IPS-15b (cell line): ENCODE data around the gene PTTG2.
"Not testable (repeated sequence)": the region's sequence is repeated elsewhere in the genome, so short reads cannot be mapped to it uniquely, and the experiment has no call there.

Experiments used
- H3K27me3 ChIP-seq: one replicate; pipeline ENCODE4 v1.6.1; 2013; ENCODE audit warnings: low read length; ENCODE audit not compliant: control insufficient read depth, insufficient read depth
- H3K36me3 ChIP-seq: one replicate; pipeline ENCODE4 v1.6.1; 2013; ENCODE audit warnings: low read length; ENCODE audit not compliant: control insufficient read depth, insufficient read depth
- H3K4me1 ChIP-seq: one replicate; pipeline ENCODE4 v1.6.1; 2013; ENCODE audit warnings: mild to moderate bottlenecking, low read length; ENCODE audit not compliant: control insufficient read depth, insufficient read depth
- H3K4me3 ChIP-seq: one replicate; pipeline ENCODE4 v1.5.1; 2013; ENCODE audit warnings: low read depth, low read length
- H3K9ac ChIP-seq: one replicate; pipeline ENCODE4 v1.6.1; 2013; ENCODE audit warnings: low read depth, mild to moderate bottlenecking, low read length
- H3K9me3 ChIP-seq: one replicate; pipeline ENCODE4 v1.6.1; 2013; ENCODE audit warnings: mild to moderate bottlenecking, low read length; ENCODE audit not compliant: control insufficient read depth, insufficient read depth

Gene PTTG2

GRCh38 chr4:37960679-37961450 lies 667 bp downstream of the PTTG2 start:
- Histone ChIP-seq H3K36me3 (no peaks in the 10 kb centered on the region), H3K9ac (no peak overlapping the region), H3K4me3 (no peak overlapping the region), H3K4me1 (no peaks in the 10 kb centered on the region), H3K9me3 (no peaks in the 10 kb centered on the region), H3K27me3 (no peaks in the 10 kb centered on the region)

- Histone ChIP-seq H3K9me3 (no peaks in the 10 kb centered on the region), H3K27me3 (no peaks in the 10 kb centered on the region), H3K9ac (no peak overlapping the region), H3K36me3 (no peaks in the 10 kb centered on the region), H3K4me1 (no peaks in the 10 kb centered on the region), H3K4me3 (no peak overlapping the region)
Measured at GRCh38 chr4:37964734-37965457, 4.7 kb downstream of the PTTG2 start.

- H3K9ac ChIP-seq = no peak overlapping the region
- H3K36me3 ChIP-seq = no peaks in the 10 kb centered on the region
- no peak overlapping the region for H3K4me3 ChIP-seq
- no peaks in the 10 kb centered on the region for H3K27me3 ChIP-seq
- H3K4me1 ChIP-seq = peaks cover 7% of the 10 kb centered on the region
- no peaks in the 10 kb centered on the region for H3K9me3 ChIP-seq
Measured at GRCh38 chr4:37966044-37966443, 5.8 kb downstream of the PTTG2 start.

- H3K27me3 ChIP-seq = no peaks in the 10 kb centered on the region
- H3K4me3 ChIP-seq = no peak overlapping the region
- no peaks in the 10 kb centered on the region for H3K9me3 ChIP-seq
- no peaks in the 10 kb centered on the region for H3K36me3 ChIP-seq
- peaks cover 7% of the 10 kb centered on the region for H3K4me1 ChIP-seq
- no peak overlapping the region for H3K9ac ChIP-seq
Measured at GRCh38 chr4:37967736-37968135, 7.5 kb downstream of the PTTG2 start.

GRCh38 chr4:37968747-37969146 lies 8.5 kb downstream of the PTTG2 start:
- Histone ChIP-seq H3K9ac (no peak overlapping the region), H3K4me1 (peaks cover 7% of the 10 kb centered on the region), H3K36me3 (no peaks in the 10 kb centered on the region), H3K4me3 (no peak overlapping the region), H3K9me3 (no peaks in the 10 kb centered on the region), H3K27me3 (no peaks in the 10 kb centered on the region)

GRCh38 chr4:37970702-37971101 lies 10.5 kb downstream of the PTTG2 start:
- Histone ChIP-seq H3K9ac (no peak overlapping the region), H3K27me3 (no peaks in the 10 kb centered on the region), H3K36me3 (no peaks in the 10 kb centered on the region), H3K4me3 (no peak overlapping the region), H3K9me3 (no peaks in the 10 kb centered on the region), H3K4me1 (peaks cover 7% of the 10 kb centered on the region)

GRCh38 chr4:37971202-37971601 lies 11.0 kb downstream of the PTTG2 start:
- Histone ChIP-seq H3K4me1 (peaks cover 10% of the 10 kb centered on the region), H3K9me3 (no peaks in the 10 kb centered on the region), H3K9ac (no peak overlapping the region), H3K4me3 (no peak overlapping the region), H3K36me3 (no peaks in the 10 kb centered on the region), H3K27me3 (no peaks in the 10 kb centered on the region)

- Histone ChIP-seq H3K27me3 (no peaks in the 10 kb centered on the region), H3K9me3 (no peaks in the 10 kb centered on the region), H3K9ac (no peak overlapping the region), H3K4me3 (no peak overlapping the region), H3K36me3 (no peaks in the 10 kb centered on the region), H3K4me1 (peaks cover 13% of the 10 kb centered on the region)
Measured at GRCh38 chr4:37973441-37973840, 13.2 kb downstream of the PTTG2 start.

- H3K4me3 ChIP-seq, H3K9me3 ChIP-seq, H3K27me3 ChIP-seq, H3K9ac ChIP-seq, H3K36me3 ChIP-seq: not testable (repeated sequence)
- peaks cover 15% of the 10 kb centered on the region for H3K4me1 ChIP-seq
Measured at GRCh38 chr4:37975321-37975822, 15.2 kb downstream of the PTTG2 start.

GRCh38 chr4:37976507-37976906 lies 16.3 kb downstream of the PTTG2 start:
- Histone ChIP-seq H3K36me3 (no peaks in the 10 kb centered on the region), H3K9ac (peak overlapping the region; percentile 72), H3K4me1 (peaks cover 17% of the 10 kb centered on the region), H3K27me3 (no peaks in the 10 kb centered on the region), H3K4me3 (peak overlapping the region; percentile 33), H3K9me3 (no peaks in the 10 kb centered on the region)

GRCh38 chr4:37976991-37977470 lies 16.8 kb downstream of the PTTG2 start:
- no peaks in the 10 kb centered on the region for H3K9me3 ChIP-seq
- H3K4me3 ChIP-seq = peak overlapping the region; percentile 66
- peak overlapping the region; percentile 72 for H3K9ac ChIP-seq
- peaks cover 22% of the 10 kb centered on the region for H3K4me1 ChIP-seq
- no peaks in the 10 kb centered on the region for H3K27me3 ChIP-seq
- H3K36me3 ChIP-seq = no peaks in the 10 kb centered on the region
